Smooth muscle cell of trachea (primary cell): ENCODE measurements around the gene ARHGAP44. TPM values are rescaled to one million over a fixed set of nuclear protein-coding genes. Genes with fewer than 3 reads are reported as not detected.

Experiments
- total RNA-seq: library from RNA; depleted of rRNA; stranded (reverse); fragments of >200 nt; gene quantifications from 2 replicates; pipeline ENCODE4 v1.2.1, GENCODE V29; 2014

The ARHGAP44 gene, protein sequence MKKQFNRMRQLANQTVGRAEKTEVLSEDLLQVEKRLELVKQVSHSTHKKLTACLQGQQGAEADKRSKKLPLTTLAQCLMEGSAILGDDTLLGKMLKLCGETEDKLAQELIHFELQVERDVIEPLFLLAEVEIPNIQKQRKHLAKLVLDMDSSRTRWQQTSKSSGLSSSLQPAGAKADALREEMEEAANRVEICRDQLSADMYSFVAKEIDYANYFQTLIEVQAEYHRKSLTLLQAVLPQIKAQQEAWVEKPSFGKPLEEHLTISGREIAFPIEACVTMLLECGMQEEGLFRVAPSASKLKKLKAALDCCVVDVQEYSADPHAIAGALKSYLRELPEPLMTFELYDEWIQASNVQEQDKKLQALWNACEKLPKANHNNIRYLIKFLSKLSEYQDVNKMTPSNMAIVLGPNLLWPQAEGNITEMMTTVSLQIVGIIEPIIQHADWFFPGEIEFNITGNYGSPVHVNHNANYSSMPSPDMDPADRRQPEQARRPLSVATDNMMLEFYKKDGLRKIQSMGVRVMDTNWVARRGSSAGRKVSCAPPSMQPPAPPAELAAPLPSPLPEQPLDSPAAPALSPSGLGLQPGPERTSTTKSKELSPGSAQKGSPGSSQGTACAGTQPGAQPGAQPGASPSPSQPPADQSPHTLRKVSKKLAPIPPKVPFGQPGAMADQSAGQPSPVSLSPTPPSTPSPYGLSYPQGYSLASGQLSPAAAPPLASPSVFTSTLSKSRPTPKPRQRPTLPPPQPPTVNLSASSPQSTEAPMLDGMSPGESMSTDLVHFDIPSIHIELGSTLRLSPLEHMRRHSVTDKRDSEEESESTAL
- total RNA-seq = 1.2 TPM in 2 replicates

DNA sequence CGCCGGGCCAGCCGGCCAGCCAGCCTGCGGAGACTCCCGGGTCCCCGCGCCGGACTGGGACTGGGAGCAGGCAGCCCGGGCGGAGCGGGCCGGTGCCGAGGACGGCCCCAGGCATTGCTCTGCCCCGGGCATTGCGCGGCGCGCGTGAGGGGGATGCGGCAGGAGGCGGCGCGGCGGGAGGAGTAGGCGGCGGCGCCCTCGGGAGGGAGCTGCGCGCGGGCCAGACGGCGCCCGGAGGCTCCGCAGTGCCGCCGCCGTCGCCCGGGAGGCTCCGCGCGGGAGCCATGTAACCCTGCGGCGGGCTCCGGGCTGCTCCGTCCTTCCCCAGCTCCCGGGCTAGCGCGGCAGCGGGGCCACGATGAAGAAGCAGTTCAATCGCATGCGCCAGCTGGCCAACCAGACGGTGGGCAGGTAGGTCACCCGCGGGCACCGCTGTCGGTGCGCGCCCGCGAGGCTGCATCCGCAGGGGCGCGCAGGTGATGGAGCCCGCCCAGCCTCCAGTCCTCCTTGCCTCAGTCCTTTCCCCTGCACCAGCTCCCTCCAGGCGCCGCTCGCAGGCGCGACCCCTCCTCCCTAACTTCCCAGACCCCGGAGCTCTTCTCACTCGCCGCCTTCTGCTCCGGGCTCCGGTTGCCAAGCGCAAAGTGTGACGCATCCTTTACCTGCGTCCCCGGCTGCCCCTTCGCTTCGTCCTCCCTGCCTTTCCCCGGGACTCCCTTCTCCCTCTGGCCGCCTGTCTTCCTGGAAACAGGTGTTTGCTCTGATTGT, at the start of gene ARHGAP44:
TSS of gene ARHGAP44 (plus strand) at position 18 of the 768 bp plus-strand sequence. CDS start at position 359, 341 bp downstream.

DNA sequence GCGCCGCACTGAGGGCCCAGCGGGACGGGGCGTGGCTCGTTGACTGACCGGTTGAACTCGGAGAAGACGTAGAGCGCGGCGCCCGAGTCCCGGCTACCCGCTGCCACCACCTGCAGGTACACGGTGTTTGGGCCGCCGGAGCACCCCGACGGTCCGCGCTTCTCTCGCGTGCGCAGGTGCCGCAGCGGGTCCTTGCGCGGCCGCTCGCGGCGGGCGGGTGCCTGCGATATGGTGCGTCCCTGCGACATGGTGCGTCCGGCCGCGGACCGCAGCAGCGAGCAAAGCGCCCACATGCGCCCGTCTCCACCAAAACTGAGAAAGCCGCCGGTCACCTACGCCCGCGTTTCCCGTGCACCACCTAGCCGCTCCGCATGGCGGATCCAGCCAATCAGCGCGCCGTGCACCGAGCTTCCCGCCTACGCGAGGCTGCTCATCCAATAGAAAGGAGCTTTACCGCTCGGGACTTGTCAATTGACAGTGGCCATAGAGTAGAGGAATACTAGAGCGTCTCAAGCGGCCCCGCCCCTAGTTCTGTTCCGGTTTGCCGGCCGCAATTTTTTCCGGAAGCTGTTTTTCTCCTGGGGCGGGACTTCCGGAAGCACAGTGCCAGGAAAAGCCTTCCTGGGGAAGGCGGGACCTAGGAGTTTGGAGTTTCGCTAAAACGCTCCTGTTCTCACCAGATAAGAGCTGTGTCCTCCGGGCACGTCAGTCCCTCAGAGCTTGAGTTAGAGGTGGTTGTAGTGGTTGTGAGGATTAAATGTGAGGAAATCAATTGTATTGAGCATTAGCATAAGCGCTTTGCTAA, 228.6 kb downstream of the ARHGAP44 start, which contains the start of gene ELAC2:
TSS of gene ELAC2 (minus strand) at position 373 of the 805 bp plus-strand sequence. CDS start at position 293, 80 bp downstream.

Other genes with a start within 250 kb of the ARHGAP44 start
- under 0.01 TPM in 1 of 2 replicates, not detected in the other for gene MYOCD, start 123.6 kb upstream of the ARHGAP44 start, total RNA-seq
- gene ELAC2, start 228.5 kb downstream of the ARHGAP44 start, total RNA-seq = 58.2 and 66.5 TPM in 2 replicates